ENCODE results near the gene SAPCD1. TPM values are rescaled to one million over a fixed set of nuclear protein-coding genes. Genes with fewer than 3 reads are reported as not detected.
"Not testable (repeated sequence)": the region's sequence is repeated elsewhere in the genome, so short reads cannot be mapped to it uniquely, and the experiment has no call there.

SAPCD1 gene
- total RNA-seq, 1 donor from 2014 or later: 15.0 TPM

GRCh38 chr6:31799781-31800180 lies 37.3 kb downstream of the SAPCD1 start:
- Mint-ChIP-seq H3K27me3 (no peaks in the 10 kb centered on the region), H3K36me3 (ENCODE audit: low read depth) (peaks cover 33% of the 10 kb centered on the region)
- intact Hi-C loops (cut with micrococcal nuclease): no loop called here

GRCh38 chr6:31801031-31801927 lies 38.8 kb downstream of the SAPCD1 start:
- Mint-ChIP-seq H3K4me1 (peaks cover 30% of the 10 kb centered on the region), H3K36me3 (ENCODE audit: low read depth) (peaks cover 33% of the 10 kb centered on the region)
- H3K4me3 Mint-ChIP-seq: not testable (repeated sequence)

More at GRCh38 chr6:31799781-31800180, 37.3 kb downstream of the SAPCD1 start:
- H3K4me1 Mint-ChIP-seq: peaks cover 25% of the 10 kb centered on the region
- no peak overlapping the region for H3K27ac Mint-ChIP-seq
- H3K9me3 Mint-ChIP-seq: no peaks in the 10 kb centered on the region
- no peak for DNase-seq
- H3K4me3 Mint-ChIP-seq: no peak overlapping the region

GRCh38 chr6:31805939-31806469 lies 43.5 kb downstream of the SAPCD1 start:
- peaks cover 20% of the 10 kb centered on the region for H3K4me1 Mint-ChIP-seq
- peak; percentile 67 for DNase-seq
- intact Hi-C loops (cut with micrococcal nuclease): loop anchor here (2.0 kb wide), 1 partner anchor 21 kb away; the partner anchor contains the start of gene HSPA1B
- H3K36me3 Mint-ChIP-seq (ENCODE audit: low read depth): peaks cover 38% of the 10 kb centered on the region
- no peaks in the 10 kb centered on the region for H3K9me3 Mint-ChIP-seq
- H3K4me3 Mint-ChIP-seq: peak overlapping the region; percentile 91
- peak overlapping the region; percentile 94 for H3K27ac Mint-ChIP-seq
- H3K27me3 Mint-ChIP-seq: no peaks in the 10 kb centered on the region

More at GRCh38 chr6:31801031-31801927, 38.8 kb downstream of the SAPCD1 start:
- H3K27ac Mint-ChIP-seq; H3K9me3 Mint-ChIP-seq; DNase-seq; H3K27me3 Mint-ChIP-seq; intact Hi-C loops (cut with micrococcal nuclease): not testable (repeated sequence)

GRCh38 chr6:31806470-31807272 lies 44.2 kb downstream of the SAPCD1 start, which contains the start of gene LSM2:
TSS of gene LSM2 (minus strand) at chr6:31806966. CDS start at chr6:31806757, 209 bp downstream.
- Mint-ChIP-seq H3K4me3 (peak within 1 kb of the TSS; percentile 91), H3K9me3 (no peaks in the 10 kb centered on the region), H3K4me1 (peaks cover 21% of the 10 kb centered on the region), H3K36me3 (ENCODE audit: low read depth) (peaks cover 35% of the 10 kb centered on the region), H3K27ac (peak within 1 kb of the TSS; percentile 94), H3K27me3 (no peaks in the 10 kb centered on the region)
- DNase-seq: peak; percentile 99
- intact Hi-C loops (cut with micrococcal nuclease): loop anchor here (1.0 to 2.0 kb wide), 2 partner anchors 11 to 20 kb away; partner anchors contain the start of genes HSPA1B and VARS1

- H3K36me3 Mint-ChIP-seq (ENCODE audit: low read depth): peaks cover 26% of the 10 kb centered on the region
- H3K27ac Mint-ChIP-seq; H3K9me3 Mint-ChIP-seq; H3K27me3 Mint-ChIP-seq; intact Hi-C loops (cut with micrococcal nuclease); H3K4me3 Mint-ChIP-seq; DNase-seq: not testable (repeated sequence)
- peaks cover 33% of the 10 kb centered on the region for H3K4me1 Mint-ChIP-seq
Observed at GRCh38 chr6:31808599-31808998, 46.1 kb downstream of the SAPCD1 start.

GRCh38 chr6:31811645-31812044 lies 49.2 kb downstream of the SAPCD1 start:
- Mint-ChIP-seq H3K36me3 (ENCODE audit: low read depth) (peaks cover 12% of the 10 kb centered on the region), H3K4me1 (peaks cover 35% of the 10 kb centered on the region), H3K9me3 (no peaks in the 10 kb centered on the region), H3K27ac (no peak overlapping the region), H3K27me3 (no peaks in the 10 kb centered on the region), H3K4me3 (no peak overlapping the region)
- no peak for DNase-seq
- intact Hi-C loops (cut with micrococcal nuclease): loop anchor here (2.0 to 5.0 kb wide), 2 partner anchors 17 to 34 kb away; partner anchors contain the start of genes VARS1 and VWA7

GRCh38 chr6:31813465-31813849 lies 51.0 kb downstream of the SAPCD1 start:
- H3K27me3 Mint-ChIP-seq: no peaks in the 10 kb centered on the region
- peak overlapping the region; percentile 91 for H3K27ac Mint-ChIP-seq
- H3K36me3 Mint-ChIP-seq (ENCODE audit: low read depth): peaks cover 23% of the 10 kb centered on the region
- intact Hi-C loops (cut with micrococcal nuclease): loop anchor here (2.0 to 5.0 kb wide), 2 partner anchors 19 to 36 kb away; partner anchors contain the start of genes VARS1 and VWA7
- H3K4me3 Mint-ChIP-seq: peak overlapping the region; percentile 97
- peaks cover 40% of the 10 kb centered on the region for H3K4me1 Mint-ChIP-seq
- DNase-seq: no peak
- H3K9me3 Mint-ChIP-seq: no peaks in the 10 kb centered on the region

Other genes with a start within 250 kb of the SAPCD1 start
- not detected in 2 replicates for gene MCCD1, start 233.7 kb upstream of the SAPCD1 start, total RNA-seq
- gene DDX39B, start 220.7 kb upstream of the SAPCD1 start, total RNA-seq: 696 and 720 TPM in 2 replicates
- 0.89 and 0.92 TPM in 2 replicates for gene ATP6V1G2, start 216.0 kb upstream of the SAPCD1 start, total RNA-seq
- 14.8 and 16.2 TPM in 2 replicates for gene NFKBIL1, start 215.0 kb upstream of the SAPCD1 start, total RNA-seq
- 622 and 631 TPM in 2 replicates for gene LTA, start 190.4 kb upstream of the SAPCD1 start, total RNA-seq
- 294 and 303 TPM in 2 replicates for gene TNF, start 187.1 kb upstream of the SAPCD1 start, total RNA-seq
- gene LTB, start 180.2 kb upstream of the SAPCD1 start, total RNA-seq: 134 and 136 TPM in 2 replicates
- 42.6 and 46.4 TPM in 2 replicates for gene LST1, start 176.4 kb upstream of the SAPCD1 start, total RNA-seq
- gene NCR3, start 169.7 kb upstream of the SAPCD1 start, total RNA-seq: 12.2 and 14.5 TPM in 2 replicates
- gene AIF1, start 147.4 kb upstream of the SAPCD1 start, total RNA-seq: 68.2 and 69.6 TPM in 2 replicates
- gene PRRC2A, start 141.9 kb upstream of the SAPCD1 start, total RNA-seq: 290 and 303 TPM in 2 replicates
- 324 and 342 TPM in 2 replicates for gene BAG6, start 110.0 kb upstream of the SAPCD1 start, total RNA-seq
- 2.5 and 3.4 TPM in 2 replicates for gene APOM, start 106.8 kb upstream of the SAPCD1 start, total RNA-seq
- 16.8 and 17.9 TPM in 2 replicates for gene C6orf47, start 101.9 kb upstream of the SAPCD1 start, total RNA-seq
- gene GPANK1, start 97.7 kb upstream of the SAPCD1 start, total RNA-seq: 32.9 and 33.6 TPM in 2 replicates
- 288 and 302 TPM in 2 replicates for gene CSNK2B, start 96.6 kb upstream of the SAPCD1 start, total RNA-seq
- 32.8 and 33.5 TPM in 2 replicates for gene LY6G5B, start 92.7 kb upstream of the SAPCD1 start, total RNA-seq
- gene LY6G5C, start 81.6 kb upstream of the SAPCD1 start, total RNA-seq: 4.1 and 4.9 TPM in 2 replicates
- gene ABHD16A, start 59.3 kb upstream of the SAPCD1 start, total RNA-seq: 43.1 and 44.7 TPM in 2 replicates
- gene LY6G6F, start 55.8 kb upstream of the SAPCD1 start, total RNA-seq: not detected in 2 replicates
- not detected in 2 replicates for gene LY6G6D, start 47.3 kb upstream of the SAPCD1 start, total RNA-seq
- not detected in 2 replicates for gene LY6G6C, start 40.9 kb upstream of the SAPCD1 start, total RNA-seq
- not detected in 2 replicates for gene MPIG6B, start 39.3 kb upstream of the SAPCD1 start, total RNA-seq
- gene DDAH2, start 33.4 kb upstream of the SAPCD1 start, total RNA-seq: 4.8 and 5.6 TPM in 2 replicates
- gene CLIC1, start 26.1 kb upstream of the SAPCD1 start, total RNA-seq: 385 TPM in 2 replicates
- gene MSH5, start 22.7 kb upstream of the SAPCD1 start, total RNA-seq: 87.8 and 99.6 TPM in 2 replicates
- gene VWA7, start 14.7 kb downstream of the SAPCD1 start, total RNA-seq: 3.0 and 3.2 TPM in 2 replicates
- gene VARS1, start 33.1 kb downstream of the SAPCD1 start, total RNA-seq: 173 and 181 TPM in 2 replicates
- 142 and 146 TPM in 2 replicates for gene LSM2, start 44.3 kb downstream of the SAPCD1 start, total RNA-seq
- 1.8 and 2.5 TPM in 2 replicates for gene HSPA1L, start 52.6 kb downstream of the SAPCD1 start, total RNA-seq
- 189 and 190 TPM in 2 replicates for gene HSPA1A, start 52.9 kb downstream of the SAPCD1 start, total RNA-seq
- 156 and 161 TPM in 2 replicates for gene HSPA1B, start 65.1 kb downstream of the SAPCD1 start, total RNA-seq
- gene NEU1, start 100.2 kb downstream of the SAPCD1 start, total RNA-seq: 20.4 and 22.2 TPM in 2 replicates
- gene SLC44A4, start 116.3 kb downstream of the SAPCD1 start, total RNA-seq: 0.21 TPM in 1 of 2 replicates, not detected in the other
- 73.5 and 79.3 TPM in 2 replicates for gene EHMT2, start 135.0 kb downstream of the SAPCD1 start, total RNA-seq
- 3.7 and 4.6 TPM in 2 replicates for gene ZBTB12, start 139.4 kb downstream of the SAPCD1 start, total RNA-seq
- 0.30 and 0.43 TPM in 2 replicates for gene C2, start 165.1 kb downstream of the SAPCD1 start, total RNA-seq
- gene CFB, start 183.4 kb downstream of the SAPCD1 start, total RNA-seq: 0.17 TPM in 1 of 2 replicates, not detected in the other
- 85.8 and 88.5 TPM in 2 replicates for gene NELFE, start 196.3 kb downstream of the SAPCD1 start, total RNA-seq
- gene SKIC2, start 196.5 kb downstream of the SAPCD1 start, total RNA-seq: 92.8 and 93.7 TPM in 2 replicates
- gene DXO, start 209.5 kb downstream of the SAPCD1 start, total RNA-seq: 13.2 and 14.1 TPM in 2 replicates
- 2.7 and 3.3 TPM in 2 replicates for gene C4A, start 219.4 kb downstream of the SAPCD1 start, total RNA-seq